Peyer's patch (tissue), 4 donors: ENCODE data around the gene ARMH2. TPM values are rescaled to one million over a fixed set of nuclear protein-coding genes. Genes with fewer than 3 reads are reported as not detected.
"Not testable (repeated sequence)": the region's sequence is repeated elsewhere in the genome, so short reads cannot be mapped to it uniquely, and the experiment has no call there.

Source experiments
- DNase-seq, 3 donors: peaks; one replicate each; pipeline ENCODE4 v3.0.0-alpha.2; 2017 to 2019
- H3K27ac ChIP-seq, 4 donors: fragments of 200-600 bp; sonication (generic); one replicate each; pipeline ENCODE4 v1.5.1; 2016 to 2019
- H3K27me3 ChIP-seq, 2 donors: fragments of 200-600 bp; sonication (generic); one replicate each; pipeline ENCODE4 v1.5.1; 2019
- H3K36me3 ChIP-seq, 3 donors: fragments of 200-600 bp; sonication (generic); one replicate each; pipeline ENCODE4 v1.5.1; 2016 to 2019
- H3K4me1 ChIP-seq, 4 donors: fragments of 200-600 bp; sonication (generic); one replicate each; pipeline ENCODE4 v1.5.1; 2016 to 2019
- H3K4me3 ChIP-seq, 4 donors: fragments of 200-600 bp; sonication (generic); 1 replicate in 3 of 4; 2 replicates in 1 of 4; pipeline ENCODE4 v1.5.1; 2016 to 2019; ENCODE audit warnings: mild to moderate bottlenecking in 1 of 4
- H3K9me3 ChIP-seq, 4 donors: fragments of 200-600 bp; sonication (generic); one replicate each; pipeline ENCODE4 v1.5.1; 2016 to 2019; ENCODE audit warnings: mild to moderate bottlenecking in 1 of 4
- CTCF ChIP-seq, 6 experiments: fragments of 450-650 bp in 4 of 6; fragments of 200-600 bp in 2 of 6; sonication (generic) in 1 of 6; IDR thresholded peaks; one replicate each; pipeline ENCODE4 v1.5.1; 2017 to 2019; ENCODE audit warnings: antibody characterized with exemption in 6 of 6, mild to moderate bottlenecking in 3 of 6, moderate library complexity in 1 of 6
- POLR2A ChIP-seq, 2 donors: fragments of 450-650 bp; IDR thresholded peaks; one replicate each; pipeline ENCODE4 v1.5.1; 2017; ENCODE audit warnings: antibody characterized with exemption in 2 of 2, mild to moderate bottlenecking in 2 of 2, moderate library complexity in 2 of 2
- total RNA-seq, 4 donors: library from RNA; depleted of rRNA; stranded (reverse); fragments of >200 nt; gene quantifications; one replicate each; pipeline ENCODE4 v1.1.0, GENCODE V29; 2016

The ARMH2 gene
- total RNA-seq, 4 donors from 2014 or later = not detected

- H3K36me3 ChIP-seq = no peaks in the 10 kb centered on the region
Measured at GRCh38 chr6:24761193-24761835, 37.4 kb downstream of the ARMH2 start.

DNA sequence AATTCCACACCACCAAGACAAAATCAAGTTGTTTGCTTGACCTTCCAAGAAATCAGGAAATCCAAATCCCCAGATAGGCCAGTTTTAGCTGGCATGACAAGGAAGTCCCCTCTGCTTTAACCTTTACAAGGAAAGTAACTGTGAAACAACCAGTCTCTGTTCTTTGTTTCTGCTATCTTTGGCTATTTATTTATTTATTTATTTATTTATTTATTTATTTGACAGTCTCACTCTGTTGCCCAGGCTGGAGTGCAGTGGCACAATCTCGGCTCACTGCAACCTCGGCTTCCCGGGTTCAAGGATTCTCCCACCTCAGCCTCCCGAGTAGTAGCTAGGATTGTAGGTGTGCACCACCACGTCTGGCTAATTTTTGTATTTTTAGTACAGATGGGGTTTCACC is 38.5 kb downstream of the ARMH2 start:
- Histone ChIP-seq H3K9me3 (no peaks in the 10 kb centered on the region), H3K4me1 (no peaks in the 10 kb centered on the region), H3K36me3 (no peaks in the 10 kb centered on the region), H3K27ac (no peak overlapping the region), H3K4me3 (no peak overlapping the region), H3K27me3 (no peaks in the 10 kb centered on the region)
- TF ChIP-seq CTCF (IDR thresholded peaks at IDR 0.05) (no peak), POLR2A (IDR thresholded peaks at IDR 0.05) (no peak)
- DNase-seq = no peak

More at GRCh38 chr6:24761193-24761835, 37.4 kb downstream of the ARMH2 start:
- H3K27ac ChIP-seq = no peak overlapping the region
- H3K4me3 ChIP-seq = no peak overlapping the region
- no peaks in the 10 kb centered on the region for H3K9me3 ChIP-seq
- H3K4me1 ChIP-seq = no peaks in the 10 kb centered on the region
- TF ChIP-seq POLR2A (IDR thresholded peaks at IDR 0.05) (no peak), CTCF (IDR thresholded peaks at IDR 0.05) (no peak)
- DNase-seq = no peak
- H3K27me3 ChIP-seq = no peaks in the 10 kb centered on the region

GRCh38 chr6:24759718-24760117 is 39.0 kb downstream of the ARMH2 start:
- no peaks in the 10 kb centered on the region for H3K9me3 ChIP-seq
- DNase-seq = no peak

DNA sequence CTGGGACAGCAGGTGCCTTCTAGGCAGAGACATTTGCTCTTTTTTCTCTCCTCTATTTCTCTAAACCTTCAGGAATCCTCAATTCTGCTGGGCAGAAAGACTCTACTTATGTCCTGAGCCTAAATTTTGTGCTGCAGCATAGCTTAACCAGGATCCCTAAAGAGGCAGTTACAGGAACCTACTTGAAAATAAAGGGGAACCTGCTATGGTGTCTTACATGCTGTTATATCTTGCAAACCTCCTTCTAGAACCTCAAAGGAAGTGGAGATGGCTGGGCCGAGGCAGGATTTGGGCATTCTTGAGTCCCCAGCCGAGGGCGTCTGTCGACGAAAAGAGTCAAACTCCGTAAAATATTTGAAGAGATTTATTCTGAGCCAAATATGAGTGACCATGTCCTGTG is 41.1 kb downstream of the ARMH2 start:
- H3K4me3 ChIP-seq = no peak overlapping the region
- H3K27me3 ChIP-seq = no peaks in the 10 kb centered on the region
- DNase-seq = no peak
- no peak overlapping the region for H3K27ac ChIP-seq
- TF ChIP-seq CTCF (IDR thresholded peaks at IDR 0.05) = no peak
- no peak for TF ChIP-seq POLR2A (IDR thresholded peaks at IDR 0.05)
- no peaks in the 10 kb centered on the region for H3K9me3 ChIP-seq
- no peaks in the 10 kb centered on the region for H3K36me3 ChIP-seq
- no peaks in the 10 kb centered on the region for H3K4me1 ChIP-seq

More at GRCh38 chr6:24759718-24760117, 39.0 kb downstream of the ARMH2 start:
- TF ChIP-seq POLR2A (IDR thresholded peaks at IDR 0.05) = no peak
- TF ChIP-seq CTCF (IDR thresholded peaks at IDR 0.05) = no peak
- no peak overlapping the region for H3K27ac ChIP-seq
- H3K36me3 ChIP-seq = no peaks in the 10 kb centered on the region
- no peaks in the 10 kb centered on the region for H3K27me3 ChIP-seq
- no peak overlapping the region for H3K4me3 ChIP-seq
- H3K4me1 ChIP-seq = no peaks in the 10 kb centered on the region

GRCh38 chr6:24755279-24755678 is 43.4 kb downstream of the ARMH2 start:
- no peak overlapping the region for H3K27ac ChIP-seq
- DNase-seq = no peak
- H3K36me3 ChIP-seq = no peaks in the 10 kb centered on the region
- no peak for TF ChIP-seq CTCF (IDR thresholded peaks at IDR 0.05)
- TF ChIP-seq POLR2A (IDR thresholded peaks at IDR 0.05) = no peak
- no peaks in the 10 kb centered on the region for H3K4me1 ChIP-seq
- no peak overlapping the region for H3K4me3 ChIP-seq
- H3K27me3 ChIP-seq = no peaks in the 10 kb centered on the region
- no peaks in the 10 kb centered on the region for H3K9me3 ChIP-seq

DNA sequence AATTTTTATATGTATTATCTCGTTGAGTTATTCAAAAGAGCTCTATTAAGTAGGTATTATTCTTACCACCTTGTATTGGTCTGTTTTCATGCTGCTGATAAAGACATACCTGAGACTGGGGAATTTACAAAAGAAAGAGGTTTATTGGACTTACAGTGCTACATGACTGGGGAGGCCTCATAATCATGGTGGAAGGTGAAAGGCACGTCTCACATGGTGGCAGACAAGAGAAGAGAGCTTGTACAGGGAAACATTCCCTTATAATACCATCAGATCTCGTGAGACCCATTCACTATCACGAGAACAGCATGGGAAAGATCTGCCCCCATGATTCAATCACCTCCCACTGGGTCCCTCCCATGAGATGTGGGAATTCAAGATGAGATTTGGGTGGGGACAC is 44.3 kb downstream of the ARMH2 start:
- H3K36me3 ChIP-seq, H3K4me1 ChIP-seq, DNase-seq, H3K27ac ChIP-seq, H3K9me3 ChIP-seq, H3K27me3 ChIP-seq, H3K4me3 ChIP-seq: not testable (repeated sequence)
